GM21390 (cell line): ENCODE measurements around the gene MTA3.
A peak's percentile ranks its signal among the peaks of the same experiment; 100 is the strongest.

ENCODE experiments used
- ATAC-seq: cut with Tn5 transposase; IDR thresholded peaks from one replicate; pipeline ENCODE4 v1.9.1; 2021; ENCODE audit not compliant: unreplicated experiment

Gene MTA3

DNA sequence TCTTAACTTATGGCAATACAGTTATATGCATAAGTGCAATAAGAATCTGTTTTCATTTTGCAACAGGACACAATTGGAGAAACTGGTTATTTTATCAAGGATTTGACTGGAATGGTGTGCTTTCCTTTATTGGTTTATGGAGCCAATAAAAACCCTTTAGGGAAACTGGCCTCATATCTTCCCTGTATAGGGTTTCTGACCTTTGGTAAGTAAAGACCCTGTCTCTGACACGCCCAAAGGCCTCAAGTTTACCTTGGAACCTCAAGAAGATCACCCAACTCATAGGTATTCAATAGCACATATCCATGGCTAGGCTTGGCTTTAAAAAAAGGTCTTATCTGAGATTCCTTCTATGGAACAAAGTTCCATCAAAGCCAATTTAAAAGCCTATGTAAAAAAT is 212.7 kb downstream of the MTA3 start:
- ATAC-seq = no peak

DNA sequence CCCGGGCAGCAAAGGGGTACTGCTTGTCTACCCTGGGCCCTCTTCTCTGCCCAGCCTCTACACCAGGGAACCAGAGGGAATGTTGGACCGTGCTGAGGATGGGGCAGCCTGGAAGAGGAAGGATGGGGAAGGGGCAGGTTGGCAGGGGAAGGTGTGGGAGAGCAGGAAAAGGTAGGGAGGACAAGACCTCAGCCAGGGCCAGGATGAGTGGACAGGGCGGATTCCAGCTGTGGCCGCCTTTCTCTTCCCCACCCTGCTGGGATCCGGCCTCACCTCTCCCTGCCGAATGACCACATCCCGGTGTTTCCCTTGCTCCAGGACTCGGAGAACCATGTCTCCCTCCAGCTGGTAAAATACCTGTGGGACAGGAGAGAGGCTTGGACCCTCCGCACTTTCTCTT is 215.1 kb downstream of the MTA3 start:
- no peak for ATAC-seq

DNA sequence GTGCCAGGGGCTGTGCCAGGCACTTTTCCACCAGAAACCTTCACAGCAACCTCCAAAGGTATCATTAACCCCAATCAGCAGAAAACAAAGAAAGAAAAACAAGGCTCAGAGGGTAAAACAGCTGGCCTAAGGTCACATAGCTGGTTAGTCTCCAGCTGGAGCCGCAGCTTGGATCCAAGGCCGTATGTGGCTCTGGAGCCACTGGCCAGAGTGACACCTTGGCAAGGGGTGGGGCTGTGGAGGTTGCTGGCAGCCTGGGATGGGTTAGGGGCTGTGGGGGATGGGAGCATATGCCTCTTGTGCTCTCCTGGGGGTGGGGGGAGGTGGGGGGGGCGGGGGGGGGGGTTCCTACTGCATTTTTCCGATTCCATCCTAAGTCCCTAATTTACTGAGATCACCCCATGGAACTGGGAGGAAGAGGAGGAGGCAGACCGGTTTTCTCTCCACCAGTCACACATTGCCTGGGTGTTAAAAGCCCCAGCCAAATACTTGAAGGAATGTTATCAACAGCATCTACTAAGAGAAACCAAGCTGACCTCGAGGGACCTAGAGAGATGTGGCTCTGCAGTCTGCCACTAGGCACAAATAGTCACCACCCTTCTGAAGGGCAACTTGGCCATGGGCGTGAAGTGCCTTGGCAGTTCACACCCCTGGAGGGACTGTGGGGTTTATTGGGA is 215.9 kb downstream of the MTA3 start:
- no peak for ATAC-seq

DNA sequence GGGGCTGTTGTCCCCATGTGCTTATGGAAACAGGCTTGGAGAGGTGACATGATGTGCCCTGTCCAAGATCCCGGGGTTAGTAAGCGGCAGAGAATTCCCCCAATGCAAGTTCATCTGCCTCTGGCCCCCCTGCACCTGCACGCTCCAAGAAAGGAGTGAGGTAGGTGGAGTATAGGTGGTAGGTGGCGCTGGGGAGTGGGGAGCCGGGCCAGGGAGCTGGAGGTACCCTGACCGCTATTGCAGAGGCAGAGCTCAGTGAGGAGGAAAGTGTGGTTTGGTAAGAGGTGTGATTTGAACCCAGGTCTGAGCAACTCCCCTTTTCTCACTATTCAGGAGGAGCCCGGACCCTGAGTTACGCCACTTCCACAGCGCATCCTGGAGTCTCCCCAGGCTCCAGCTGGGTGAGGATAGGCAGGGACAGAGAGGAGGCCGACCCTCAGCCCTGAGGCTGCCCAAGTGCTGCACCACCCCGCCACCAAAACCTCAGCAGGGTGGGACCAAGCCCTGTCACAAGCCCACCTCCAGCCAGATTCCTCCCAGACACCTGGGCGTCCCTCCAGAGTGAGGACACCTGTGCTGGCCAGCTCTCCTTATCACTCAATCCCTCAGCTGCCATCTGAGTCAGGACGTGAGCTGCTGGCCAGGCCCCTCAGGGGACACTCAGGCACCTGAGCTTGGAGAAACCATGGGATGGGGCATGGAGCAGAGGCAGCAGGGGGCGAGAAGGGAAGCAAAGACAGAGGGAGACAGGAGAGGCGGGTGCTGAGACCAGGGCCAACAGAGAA is 218.3 kb downstream of the MTA3 start:
- ATAC-seq = no peak

DNA sequence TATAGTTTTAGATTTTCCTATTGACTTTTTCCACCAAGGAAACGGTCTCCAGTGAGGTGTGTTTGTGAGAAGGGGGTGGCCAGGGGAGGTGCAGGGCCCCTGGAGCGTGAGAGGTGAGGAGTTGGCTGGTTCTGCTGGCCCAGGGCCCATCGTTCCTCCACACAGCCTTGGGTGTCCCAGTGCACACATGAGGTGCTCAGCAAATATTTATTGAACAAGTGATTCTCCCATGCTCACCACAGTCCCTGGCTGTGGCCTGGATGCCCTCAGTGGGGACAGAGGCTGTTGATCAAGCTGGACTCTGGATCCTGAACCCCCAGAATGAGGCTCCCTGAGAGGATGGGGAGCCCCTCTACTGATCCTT is 219.0 kb downstream of the MTA3 start:
- no peak for ATAC-seq

DNA sequence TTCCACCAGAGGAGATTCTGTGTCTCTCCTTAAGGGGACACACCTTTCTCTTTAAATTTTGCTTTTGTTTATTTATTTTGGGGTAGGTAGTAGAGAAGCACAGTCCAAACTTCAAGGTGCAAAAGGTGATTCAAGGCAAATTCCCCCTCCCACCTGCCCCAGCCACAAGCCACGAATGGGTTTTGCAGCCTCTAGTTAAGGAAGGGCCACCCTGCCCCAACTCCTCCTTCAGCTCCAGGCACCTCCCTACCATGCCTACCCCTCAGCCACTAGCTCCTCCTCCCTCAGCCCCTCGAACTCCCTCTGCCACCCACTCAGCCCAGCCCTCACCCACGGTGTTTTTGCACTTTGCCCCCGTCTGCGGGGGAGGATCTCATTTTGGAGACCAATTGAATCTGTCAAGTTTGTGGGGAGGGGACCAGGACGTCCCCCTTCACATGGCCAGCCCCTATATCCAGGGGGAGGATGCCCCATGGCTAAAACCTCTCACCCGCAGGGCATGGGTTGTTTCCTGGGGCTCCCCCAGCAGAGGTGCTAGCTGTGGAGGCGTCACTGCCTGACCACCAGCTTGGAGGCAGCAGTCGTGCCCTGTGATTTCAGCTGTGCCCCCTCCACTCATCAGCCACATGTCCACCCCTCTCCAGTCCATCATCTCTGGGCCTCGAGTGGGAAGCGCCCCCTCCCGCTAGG is 219.5 kb downstream of the MTA3 start:
- no peak for ATAC-seq

DNA sequence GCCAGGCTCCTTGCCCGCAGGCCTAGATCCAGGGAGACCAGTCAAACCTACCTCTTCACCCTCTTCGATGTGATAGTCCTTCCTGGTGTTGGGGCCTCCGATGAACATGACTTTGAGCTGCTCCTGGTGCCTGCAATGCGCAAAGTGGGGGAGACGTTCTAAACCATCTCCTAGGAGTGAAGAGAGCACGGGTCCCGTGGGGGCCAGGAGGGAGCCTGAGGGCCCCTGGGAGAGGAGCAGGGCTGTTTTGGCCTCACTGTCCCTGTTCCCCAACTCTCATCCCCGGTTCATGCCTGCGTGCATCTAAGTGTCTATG is 220.0 kb downstream of the MTA3 start:
- no peak for ATAC-seq

DNA sequence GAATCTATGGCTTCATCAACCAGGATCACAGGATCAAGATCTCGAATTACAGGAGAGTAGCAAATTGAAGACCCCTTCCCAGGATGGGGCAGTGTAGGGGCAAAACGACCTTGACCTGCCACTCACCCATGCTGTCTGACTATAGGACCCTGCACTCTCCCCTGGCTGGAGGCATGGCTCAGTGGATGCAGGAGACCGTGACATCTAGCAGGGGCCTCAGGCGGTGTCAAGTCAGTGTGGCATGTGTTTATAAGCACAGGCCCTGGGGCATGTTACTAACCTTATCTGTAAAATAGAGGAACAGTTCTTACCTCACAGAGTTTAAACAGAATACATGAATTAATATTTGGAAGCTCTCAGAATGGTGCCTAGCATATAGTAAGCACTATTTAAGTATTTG is 220.4 kb downstream of the MTA3 start:
- ATAC-seq = no peak

DNA sequence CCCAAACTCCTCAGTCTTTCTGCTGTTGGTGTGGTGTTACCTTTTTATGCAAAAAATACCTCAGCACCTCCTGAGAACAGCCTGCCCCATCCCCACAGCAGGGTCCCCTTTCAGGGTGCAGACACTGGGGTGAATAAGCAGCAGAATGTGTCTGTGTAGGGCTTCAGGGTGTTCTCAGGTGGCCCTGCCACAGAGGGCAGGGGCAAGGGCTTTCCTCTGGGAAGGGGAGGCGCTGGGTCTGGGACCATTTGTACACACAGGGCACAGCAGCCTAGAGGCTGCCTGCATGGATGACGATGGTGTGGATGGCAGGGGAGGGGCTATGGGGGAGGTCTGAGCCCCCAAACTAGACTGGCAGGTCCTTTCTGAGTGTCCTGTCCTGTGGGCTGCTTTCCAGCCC is 221.3 kb downstream of the MTA3 start:
- ATAC-seq = no peak

DNA sequence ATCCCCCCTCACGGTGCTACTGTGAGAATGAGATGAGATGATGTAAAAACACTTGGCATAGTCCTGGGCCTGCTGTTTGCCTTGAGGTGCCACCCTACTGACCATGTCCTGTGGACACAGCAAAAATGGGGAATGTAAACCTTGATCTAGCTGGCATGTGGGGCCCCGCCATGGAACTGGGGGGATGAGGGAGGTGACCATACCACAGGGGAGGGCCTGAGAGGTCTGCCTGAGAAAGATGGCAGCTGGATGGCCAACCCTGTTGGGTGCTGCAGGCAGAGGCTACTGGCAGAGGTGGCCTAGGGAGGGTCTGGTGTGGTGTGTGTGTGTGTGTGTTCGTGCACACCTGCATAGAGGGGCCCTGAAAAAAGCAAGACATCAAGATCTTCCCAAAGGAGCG is 223.2 kb downstream of the MTA3 start:
- ATAC-seq = no peak

DNA sequence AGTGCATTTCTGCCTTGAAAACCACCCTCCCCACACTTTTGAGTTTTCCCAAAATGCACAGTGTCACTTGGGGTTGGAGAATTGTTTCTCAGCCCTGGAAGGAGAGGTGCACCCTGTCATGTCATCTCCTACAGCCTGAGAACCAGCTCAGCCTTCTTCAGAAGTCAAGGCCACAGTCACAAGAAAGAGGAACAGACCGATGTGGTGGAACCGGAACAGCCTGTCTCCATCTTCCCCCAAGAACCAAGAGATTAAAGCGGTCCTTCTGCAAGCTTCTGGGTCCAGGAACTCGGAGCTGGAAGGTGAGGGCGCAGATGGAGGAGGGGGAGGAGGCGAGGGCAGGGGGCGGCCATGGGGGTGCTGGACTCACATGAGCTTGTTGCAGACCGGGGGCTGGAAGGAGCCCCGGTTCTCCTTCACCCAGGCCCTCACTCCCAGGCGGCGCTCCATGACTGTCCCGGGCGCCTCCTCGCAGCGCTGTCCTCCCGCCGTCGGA is 223.7 kb downstream of the MTA3 start:
- ATAC-seq = peak; percentile 24

DNA sequence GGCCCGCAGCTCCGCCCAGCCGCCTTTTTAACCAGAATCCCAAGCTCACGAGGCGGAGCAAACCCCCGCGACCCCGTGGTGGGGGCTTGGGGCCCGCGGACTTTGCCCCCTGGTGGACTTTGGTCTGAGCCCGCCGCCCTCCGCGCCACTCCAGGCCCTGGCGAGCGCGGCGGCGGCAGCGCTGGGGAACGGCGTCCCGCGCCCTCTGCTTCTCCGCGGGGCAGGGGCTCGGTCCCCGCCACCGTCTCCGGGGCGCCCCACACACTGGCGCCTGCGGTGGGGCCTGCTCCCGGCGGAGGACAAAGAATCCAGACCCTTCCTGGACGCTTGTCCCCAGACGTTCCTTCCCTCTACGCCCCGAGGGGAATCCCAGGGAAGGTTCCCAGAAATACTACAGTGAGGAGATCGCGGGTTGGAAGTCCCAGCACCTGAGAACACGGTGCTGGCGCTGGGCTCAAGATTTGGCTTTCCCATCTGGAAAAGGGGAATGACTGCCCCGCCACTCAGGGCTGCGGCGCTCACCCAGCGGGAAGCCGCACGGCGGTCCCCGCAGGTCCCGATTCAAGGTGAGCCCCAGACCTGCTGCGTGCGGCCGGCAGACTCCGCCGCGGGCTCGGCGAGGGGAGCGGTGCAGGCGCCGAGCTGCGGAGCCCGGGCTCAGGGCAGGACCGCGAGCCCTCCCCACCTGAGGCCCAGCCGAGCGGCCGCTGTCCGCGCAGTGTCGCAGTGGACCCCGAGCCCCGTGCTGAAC is 224.3 kb downstream of the MTA3 start, which contains the start of gene HAAO:
TSS of gene HAAO (minus strand) at position 1 of the 751 bp plus-strand sequence. CDS start 47 bp downstream, outside the sequence.
- peak; percentile 23 for ATAC-seq

DNA sequence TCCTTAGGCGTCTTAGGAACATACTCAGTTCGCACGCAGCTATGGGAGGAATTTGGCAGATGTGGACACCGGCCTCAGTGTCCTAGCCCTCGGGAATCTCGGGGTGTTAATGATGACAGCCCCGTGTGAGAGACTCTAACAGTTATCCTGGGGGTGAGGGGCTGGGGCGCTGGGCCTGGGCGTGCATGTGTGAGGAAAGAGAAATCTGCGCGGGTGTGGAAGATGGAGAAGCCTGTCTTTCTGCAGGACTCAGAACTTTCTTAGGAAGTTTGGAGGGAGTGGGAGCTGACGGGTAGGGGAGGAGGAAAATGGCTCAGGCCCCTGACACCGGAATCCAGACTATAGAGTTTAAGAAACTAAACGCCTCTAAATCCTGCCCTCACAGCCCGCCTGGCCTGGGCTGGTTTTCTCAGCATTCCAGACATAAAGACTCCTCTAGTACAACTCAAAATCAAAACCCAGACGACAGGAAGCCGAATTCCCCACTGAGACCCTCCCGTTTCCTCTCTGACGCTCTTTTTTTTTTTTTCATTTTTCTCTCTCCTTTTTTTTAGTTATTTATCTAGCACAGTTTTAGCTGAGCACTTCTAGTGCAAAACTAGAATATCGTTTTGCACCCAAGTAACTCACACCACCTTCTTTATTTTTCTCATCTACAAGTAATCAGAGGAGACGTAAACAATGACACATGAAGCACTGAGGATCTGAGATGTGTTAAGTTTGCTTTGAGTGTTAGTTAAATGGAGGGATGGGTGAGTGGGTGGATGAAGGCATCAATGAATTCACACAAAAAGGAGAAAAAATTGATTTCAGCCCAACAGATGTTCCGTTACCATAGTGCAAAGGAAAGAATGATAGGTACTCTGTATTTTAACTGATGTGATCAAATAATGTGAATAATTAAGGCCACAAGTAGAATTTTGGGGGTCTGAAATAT is 225.2 kb downstream of the MTA3 start:
- peak; percentile 1 for ATAC-seq

DNA sequence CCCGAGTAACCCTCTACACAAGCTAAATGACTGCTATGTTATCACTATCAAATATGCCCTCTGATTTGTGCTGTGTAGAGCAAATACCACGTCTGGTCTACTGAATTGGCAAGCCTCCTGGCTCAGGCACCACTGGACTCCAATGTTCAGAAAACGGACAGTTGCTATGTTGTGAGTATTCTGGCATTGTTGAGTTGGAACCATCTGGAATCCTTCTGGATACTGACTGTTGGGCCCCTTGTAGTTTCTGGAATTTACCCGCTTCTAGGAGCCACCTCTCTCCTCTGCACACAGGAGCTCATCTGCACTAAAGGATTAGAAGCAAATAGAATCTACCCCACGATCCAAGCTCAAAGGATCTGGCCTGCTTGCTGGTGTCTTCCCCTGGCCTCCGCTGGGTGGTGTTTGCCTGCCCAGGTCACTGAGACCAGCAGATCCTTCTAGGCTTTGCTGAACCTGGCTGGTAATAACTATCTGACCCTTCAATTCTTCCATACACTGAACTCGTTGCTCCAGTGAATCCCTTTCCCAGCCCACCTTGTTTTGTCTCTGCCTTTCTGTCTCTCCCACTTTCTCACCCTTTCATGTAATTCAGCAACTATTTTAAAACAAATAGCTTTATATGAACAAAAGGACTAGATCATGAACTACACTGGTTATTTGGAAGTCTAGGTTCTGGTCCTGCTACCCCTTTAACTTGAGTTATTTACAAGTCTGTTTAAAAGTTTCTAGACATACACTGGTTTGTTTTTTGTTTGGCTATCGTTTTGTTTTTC is 226.0 kb downstream of the MTA3 start:
- ATAC-seq = peak; percentile 24

DNA sequence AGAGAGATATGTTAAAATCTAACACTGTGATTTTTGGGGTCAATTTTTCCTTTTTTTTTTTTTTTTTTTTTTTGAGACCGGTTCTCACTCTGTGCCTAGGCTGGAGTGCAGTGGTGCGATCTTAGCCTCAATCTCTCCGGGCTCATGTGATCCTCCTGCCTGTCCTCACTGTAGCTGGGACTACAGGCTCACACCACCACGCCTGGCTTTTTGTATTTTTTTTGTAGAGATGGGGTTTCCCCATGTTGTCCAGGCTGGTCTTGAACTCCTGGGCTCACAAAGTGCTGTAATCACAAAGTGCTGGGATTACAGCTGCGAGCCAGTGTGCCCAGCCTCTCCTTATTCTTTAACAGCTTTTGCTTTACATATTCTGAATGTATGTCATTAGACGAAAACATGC is 226.8 kb downstream of the MTA3 start:
- no peak for ATAC-seq

DNA sequence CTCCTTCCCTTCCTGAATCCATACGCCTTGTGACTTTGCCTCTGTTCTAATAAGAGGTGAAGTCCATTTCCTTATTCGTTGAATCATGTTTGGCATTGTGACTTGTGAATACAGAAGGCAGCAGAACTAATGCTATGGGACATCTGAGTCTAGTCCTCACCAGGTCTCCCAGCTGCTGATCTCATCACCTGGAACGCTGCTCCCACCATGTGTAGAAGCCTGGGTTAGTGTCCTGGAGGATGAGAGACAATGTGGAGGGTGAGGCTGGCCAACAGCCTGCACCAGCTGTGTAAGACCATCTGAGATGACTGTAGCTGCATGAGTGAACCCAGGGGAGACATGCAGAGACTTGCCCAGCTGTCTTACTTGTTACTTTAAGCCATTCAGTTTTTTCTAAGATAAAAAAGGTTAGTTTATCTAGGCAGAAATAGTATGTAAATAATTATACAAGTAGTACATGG is 227.4 kb downstream of the MTA3 start:
- peak; percentile 45 for ATAC-seq

DNA sequence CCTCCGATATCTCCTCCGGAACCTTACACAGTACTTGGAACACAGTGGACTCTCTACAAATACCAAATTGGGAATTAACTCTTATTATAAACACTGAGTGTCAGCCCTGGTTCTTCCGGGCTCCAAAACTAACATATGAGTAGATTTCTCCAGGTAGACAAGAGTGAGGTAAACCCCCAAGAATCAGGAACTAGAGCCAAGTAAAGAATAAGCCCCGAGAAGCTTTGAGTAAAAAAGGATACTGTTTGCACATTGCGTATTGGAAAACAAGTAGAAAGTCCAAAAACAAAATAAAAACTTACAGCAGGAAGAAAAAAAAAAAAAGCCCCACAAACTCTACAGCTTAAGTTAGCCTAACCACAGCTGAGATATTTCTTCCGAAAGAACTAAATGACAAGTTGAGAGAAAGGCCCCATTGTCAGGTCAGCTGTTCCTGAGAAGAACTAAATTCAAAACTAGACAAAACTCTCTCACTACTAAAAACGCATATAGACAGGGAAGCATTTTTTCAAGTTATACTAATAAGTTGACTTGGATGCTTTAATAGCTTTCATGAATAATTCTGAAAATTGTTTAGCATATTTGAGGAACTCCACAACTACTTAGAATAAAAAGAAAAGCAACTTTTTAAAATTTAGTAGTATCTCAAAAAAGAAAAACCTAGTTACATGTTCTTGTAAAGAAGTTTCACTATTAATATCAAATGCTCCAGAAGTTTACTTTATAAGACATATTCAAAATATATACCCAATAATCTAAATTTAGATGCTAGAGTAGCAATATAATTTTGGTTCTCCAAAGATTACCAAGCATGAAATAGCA is 228.2 kb downstream of the MTA3 start:
- ATAC-seq = peak; percentile 37

DNA sequence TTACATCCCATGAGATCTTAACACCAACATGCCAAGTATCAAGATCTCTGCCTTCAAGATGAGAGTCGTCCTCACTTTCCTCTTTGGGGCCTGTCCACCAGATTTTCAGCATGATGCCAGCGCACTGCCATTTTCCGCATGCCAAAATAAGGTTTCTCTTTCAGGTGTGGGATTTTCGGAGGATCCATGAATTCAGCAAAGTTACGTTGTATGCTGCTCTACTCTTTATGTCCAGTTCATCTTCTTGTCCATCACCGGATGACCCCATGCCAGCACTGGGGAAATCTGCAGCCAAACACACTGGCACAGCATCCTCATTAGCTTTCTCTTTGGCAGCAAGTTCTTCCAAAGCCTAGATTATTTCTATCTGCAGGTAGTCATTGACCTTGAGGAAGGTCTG is 228.8 kb downstream of the MTA3 start:
- no peak for ATAC-seq
